ENCODE results near the gene HPCAL1.

GRCh38 chr2:10476723-10477442 lies 174.2 kb downstream of the HPCAL1 start:
- TF ChIP-seq CTCF (IDR thresholded peaks at IDR 0.05) (no peak), EZH2 (IDR thresholded peaks at IDR 0.05; ENCODE audit: borderline replicate concordance, insufficient read depth, low read depth, low read length, poor library complexity, severe bottlenecking) (no peak)
